Measurements from ENCODE around the gene KARS1. TPM values are rescaled to one million over a fixed set of nuclear protein-coding genes. Genes with fewer than 3 reads are reported as not detected.

Gene KARS1
- total RNA-seq, 1 experiment from 2014 or later = 172 TPM

GRCh38 chr16:75590920-75591843 lies 56.3 kb downstream of the KARS1 start:
- no peak for DNase-seq (ENCODE audit: extremely low read depth, low read depth)

- no peak for DNase-seq (ENCODE audit: extremely low read depth, low read depth)
These were observed 58.2 kb downstream of the KARS1 start for GRCh38 chr16:75589306-75589705.

GRCh38 chr16:75588716-75589115 lies 58.7 kb downstream of the KARS1 start:
- no peak for DNase-seq (ENCODE audit: extremely low read depth, low read depth)

- DNase-seq (ENCODE audit: extremely low read depth, low read depth) = no peak
These were observed 63.4 kb downstream of the KARS1 start for GRCh38 chr16:75584108-75584507.

GRCh38 chr16:75579281-75579834 lies 68.1 kb downstream of the KARS1 start:
- DNase-seq (ENCODE audit: extremely low read depth, low read depth) = no peak

- DNase-seq (ENCODE audit: extremely low read depth, low read depth) = no peak
These were observed 68.7 kb downstream of the KARS1 start for GRCh38 chr16:75578725-75579124.

- DNase-seq (ENCODE audit: extremely low read depth, low read depth) = no peak
These were observed 69.3 kb downstream of the KARS1 start for GRCh38 chr16:75578212-75578611.

Other genes with a start within 250 kb of the KARS1 start
- 22.9 and 23.7 TPM in 2 replicates for gene CFDP1, start 214.2 kb downstream of the KARS1 start, total RNA-seq (2014; rRNA removed; shearing (Covaris generic))
- 27.5 and 29.4 TPM in 2 replicates for gene TMEM170A, start 183.0 kb downstream of the KARS1 start, total RNA-seq (2014; rRNA removed; shearing (Covaris generic))
- gene CHST6, start 152.2 kb downstream of the KARS1 start, total RNA-seq (2014; rRNA removed; shearing (Covaris generic)) = 0.81 and 0.89 TPM in 2 replicates
- gene CHST5, start 111.6 kb downstream of the KARS1 start, total RNA-seq (2014; rRNA removed; shearing (Covaris generic)) = 0.64 and 0.87 TPM in 2 replicates
- 13.0 and 14.7 TPM in 2 replicates for gene TMEM231, start 91.4 kb downstream of the KARS1 start, total RNA-seq (2014; rRNA removed; shearing (Covaris generic))
- 31.3 and 34.8 TPM in 2 replicates for gene GABARAPL2, start 81.3 kb downstream of the KARS1 start, total RNA-seq (2014; rRNA removed; shearing (Covaris generic))
- 28.9 and 39.0 TPM in 2 replicates for gene ADAT1, start 24.4 kb downstream of the KARS1 start, total RNA-seq (2014; rRNA removed; shearing (Covaris generic))
- gene TERF2IP, start 108 bp upstream of the KARS1 start, total RNA-seq (2014; rRNA removed; shearing (Covaris generic)) = 24.6 and 27.9 TPM in 2 replicates
- gene CPHXL2, start 29.3 kb upstream of the KARS1 start, total RNA-seq (2014; rRNA removed; shearing (Covaris generic)) = not detected in 2 replicates
- not detected in 2 replicates for gene DUXB, start 53.8 kb upstream of the KARS1 start, total RNA-seq (2014; rRNA removed; shearing (Covaris generic))
- gene CPHXL, start 78.8 kb upstream of the KARS1 start, total RNA-seq (2014; rRNA removed; shearing (Covaris generic)) = not detected in 2 replicates